HG02970 (cell line): ENCODE data around the gene MPST.

Experiments used
- ATAC-seq: cut with Tn5 transposase; IDR thresholded peaks from one replicate; pipeline ENCODE4 v1.9.1; 2021; ENCODE audit warnings: mild to moderate bottlenecking, moderate library complexity, moderate number of reproducible peaks; ENCODE audit not compliant: unreplicated experiment, low FRiP score

Gene MPST

DNA sequence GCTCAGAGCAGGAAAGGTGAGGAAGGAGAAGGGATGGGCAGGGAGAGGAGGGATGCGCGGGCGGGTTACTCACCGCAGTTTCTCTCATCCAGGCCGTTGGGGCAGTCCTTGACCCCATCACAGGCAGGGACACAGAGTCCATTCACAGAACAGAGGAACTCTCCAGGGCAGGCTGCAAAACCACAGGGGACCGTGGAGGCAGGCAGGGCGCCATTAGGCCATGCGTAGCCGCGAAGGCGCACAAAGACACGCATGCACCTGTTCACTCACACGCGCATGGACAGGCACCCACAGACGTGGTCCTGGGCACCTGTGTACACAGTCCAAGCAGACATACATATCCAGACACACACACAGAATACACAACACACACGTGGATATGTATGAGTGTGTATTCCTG lies 55.0 kb downstream of the MPST start:
- ATAC-seq, result no peak

DNA sequence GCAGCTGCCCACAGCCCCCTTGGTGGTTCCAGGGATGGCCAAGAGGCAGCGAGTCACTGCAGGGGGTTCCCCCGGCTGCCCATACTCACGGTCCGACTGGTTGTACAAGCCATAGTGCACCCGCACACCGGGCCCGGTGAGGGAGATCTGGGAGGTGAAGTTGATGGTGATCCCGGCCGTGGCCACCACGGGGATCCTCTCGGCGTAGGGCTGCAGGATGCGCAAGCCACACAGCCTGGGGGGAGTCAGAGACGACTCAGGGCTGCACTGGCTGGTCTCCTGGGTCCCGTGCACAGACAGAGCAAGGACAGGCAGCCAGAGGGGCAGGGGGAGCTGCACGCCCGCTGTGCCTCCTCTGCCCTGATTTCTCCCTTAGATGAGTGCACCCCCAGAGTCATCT lies 55.5 kb downstream of the MPST start:
- no peak for ATAC-seq

DNA sequence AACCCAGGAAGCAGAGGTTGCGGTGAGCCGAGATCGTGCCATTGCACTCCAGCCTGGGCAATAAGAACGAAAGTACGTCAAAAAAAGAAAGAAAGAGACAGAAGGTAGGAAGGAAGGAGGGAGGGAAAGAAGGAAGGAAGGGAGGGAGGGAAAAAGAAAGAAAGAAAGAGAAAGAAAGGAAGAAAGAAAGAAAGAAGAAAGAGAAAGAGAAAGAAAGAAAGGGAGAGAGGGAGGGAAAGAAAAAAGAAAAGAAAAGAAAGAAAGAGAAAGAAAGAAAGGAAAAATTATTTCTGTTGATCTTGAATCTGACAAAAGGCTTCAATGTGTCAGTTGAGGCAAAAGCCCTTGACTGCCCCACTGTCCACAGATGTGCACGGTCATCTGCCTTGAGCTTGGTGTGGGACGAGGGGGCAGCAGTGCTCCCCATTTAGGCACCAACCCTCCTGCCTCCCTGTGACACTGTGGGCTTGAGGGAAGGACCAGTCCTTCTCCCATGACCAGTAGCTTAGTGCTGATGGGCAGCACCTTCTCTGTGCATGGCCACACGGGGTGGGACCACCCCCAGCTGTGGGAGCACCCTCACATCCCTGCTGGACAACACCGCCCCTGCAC lies 56.4 kb downstream of the MPST start:
- ATAC-seq, result no peak

DNA sequence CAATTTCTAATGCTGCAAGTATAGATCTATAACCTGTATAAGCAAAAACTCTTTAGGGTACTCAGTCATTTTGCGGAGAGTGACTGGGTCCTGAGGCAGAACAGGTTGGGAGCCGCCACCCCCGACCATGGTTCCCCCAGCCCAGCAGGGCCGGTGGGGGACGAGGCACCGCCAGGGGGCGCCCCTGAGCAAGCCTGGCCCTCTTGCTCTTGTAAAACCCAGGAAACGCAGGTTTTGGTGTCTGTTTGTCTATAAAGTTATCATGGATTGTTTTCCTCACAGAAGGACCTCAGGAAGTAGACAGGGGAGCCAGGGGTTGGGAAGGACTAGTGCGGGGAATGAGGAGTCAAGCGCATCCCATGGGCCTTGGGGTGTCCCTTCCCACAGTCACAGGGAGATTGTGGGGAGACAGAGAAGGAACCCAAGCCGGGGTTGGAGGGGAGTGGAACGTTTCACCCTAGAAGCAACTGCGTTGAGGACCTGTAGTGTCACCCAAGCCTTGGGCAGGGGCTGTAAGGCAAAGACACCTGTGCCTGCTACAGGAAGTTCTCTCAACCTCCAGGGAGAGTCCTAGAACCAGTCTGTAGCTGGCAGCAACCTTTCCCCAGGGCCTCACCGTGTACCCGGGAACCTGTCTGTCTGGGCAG lies 58.4 kb downstream of the MPST start:
- no peak for ATAC-seq

DNA sequence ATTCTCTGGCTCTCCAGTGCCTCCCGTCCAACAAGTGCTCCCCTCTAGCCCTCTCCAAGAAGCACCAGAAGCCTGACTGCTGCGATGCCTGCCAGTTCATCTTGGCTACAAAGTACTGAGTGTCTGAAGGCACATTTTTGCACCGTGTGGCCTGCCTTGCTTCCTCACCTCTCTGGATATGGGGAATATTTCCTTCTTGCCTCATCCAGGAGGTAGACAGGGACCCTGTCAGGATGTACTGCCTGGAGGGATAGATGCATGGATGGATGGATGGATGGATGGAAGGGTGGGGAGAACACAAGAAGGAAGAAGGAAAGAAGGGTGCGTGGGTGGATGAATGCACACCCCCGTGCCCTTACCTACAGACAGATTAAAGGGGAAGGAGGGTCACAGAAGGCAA lies 59.6 kb downstream of the MPST start:
- no peak for ATAC-seq
